WERI-Rb-1 (cell line): ENCODE measurements around the gene RAI1.

Experiments
- DNase-seq: peaks from one replicate; pipeline ENCODE4 v3.0.0-alpha.2; 2020
- H3K27ac ChIP-seq: fragments of 250-450 bp; sonication (Bioruptor Pico); 2 replicates; pipeline ENCODE4 v1.5.1; 2020; ENCODE audit warnings: mild to moderate bottlenecking, moderate library complexity
- H3K27me3 ChIP-seq: fragments of 250-450 bp; sonication (Bioruptor Pico); 2 replicates; pipeline ENCODE4 v1.5.1; 2021; ENCODE audit warnings: mild to moderate bottlenecking, low read depth, moderate library complexity; ENCODE audit not compliant: insufficient read depth, severe bottlenecking
- H3K36me3 ChIP-seq: fragments of 250-450 bp; sonication (Bioruptor Pico); 2 replicates; pipeline ENCODE4 v1.5.1; 2020; ENCODE audit warnings: mild to moderate bottlenecking, moderate library complexity
- H3K4me3 ChIP-seq: 2 replicates; pipeline ENCODE4 v1.5.1; 2011; ENCODE audit warnings: low read depth, mild to moderate bottlenecking, control low read depth, low read length
- H3K9me3 ChIP-seq: fragments of 250-450 bp; sonication (Bioruptor Pico); 2 replicates; pipeline ENCODE4 v1.5.1; 2021; ENCODE audit warnings: mild to moderate bottlenecking, moderate library complexity; ENCODE audit not compliant: severe bottlenecking
- CTCF ChIP-seq: IDR thresholded peaks from 2 replicates; pipeline ENCODE4 v1.5.1; 2011; ENCODE audit warnings: low read depth, mild to moderate bottlenecking, control low read depth, inconsistent platforms, low read length

Gene RAI1

DNA sequence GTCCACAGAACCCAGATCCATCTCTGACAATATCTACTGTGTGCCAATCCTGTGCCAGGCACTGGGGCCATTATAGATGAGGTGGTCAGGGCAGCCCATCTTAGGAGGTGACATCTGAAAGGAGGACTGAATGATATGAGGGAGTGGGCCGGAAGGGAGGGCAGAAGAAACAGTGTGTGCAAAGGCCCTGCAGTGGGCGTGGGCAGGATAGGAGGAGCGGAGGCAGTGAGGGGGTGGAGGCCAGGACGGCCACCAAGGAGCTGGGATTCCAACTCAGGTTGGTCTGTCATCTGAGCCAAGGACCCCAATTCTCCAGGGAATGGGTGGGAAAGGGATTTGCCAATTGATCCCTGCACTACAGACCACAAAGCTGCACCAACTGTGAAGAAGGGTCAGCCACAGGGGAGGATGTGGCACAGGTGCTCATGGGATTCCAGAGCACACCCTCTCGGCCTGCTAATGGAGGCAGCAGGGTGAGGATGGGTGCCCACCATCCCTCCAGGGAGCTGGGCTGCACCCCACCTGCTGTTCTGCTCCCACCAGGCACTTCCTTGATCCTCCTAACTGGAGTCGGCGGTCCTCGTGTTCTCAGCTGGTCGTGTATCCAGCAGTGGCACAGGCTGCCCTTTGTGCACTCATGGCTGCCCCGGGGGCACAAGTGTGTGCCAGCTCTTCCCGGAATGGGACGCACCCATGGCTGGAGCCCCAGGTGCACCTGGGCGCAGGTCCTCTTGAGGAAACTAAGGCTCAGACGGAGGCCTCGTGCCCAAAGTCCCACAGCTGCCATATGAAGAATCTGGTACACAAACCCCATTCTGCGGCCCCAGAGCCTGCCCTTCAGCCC, 145.9 kb downstream of the RAI1 start:
- H3K27me3 ChIP-seq = no peaks in the 10 kb centered on the region
- no peak for TF ChIP-seq CTCF
- H3K36me3 ChIP-seq = peaks cover 29% of the 10 kb centered on the region
- no peak overlapping the region for H3K27ac ChIP-seq
- no peak for DNase-seq
- H3K4me3 ChIP-seq = no peak overlapping the region
- H3K9me3 ChIP-seq = no peaks in the 10 kb centered on the region

DNA sequence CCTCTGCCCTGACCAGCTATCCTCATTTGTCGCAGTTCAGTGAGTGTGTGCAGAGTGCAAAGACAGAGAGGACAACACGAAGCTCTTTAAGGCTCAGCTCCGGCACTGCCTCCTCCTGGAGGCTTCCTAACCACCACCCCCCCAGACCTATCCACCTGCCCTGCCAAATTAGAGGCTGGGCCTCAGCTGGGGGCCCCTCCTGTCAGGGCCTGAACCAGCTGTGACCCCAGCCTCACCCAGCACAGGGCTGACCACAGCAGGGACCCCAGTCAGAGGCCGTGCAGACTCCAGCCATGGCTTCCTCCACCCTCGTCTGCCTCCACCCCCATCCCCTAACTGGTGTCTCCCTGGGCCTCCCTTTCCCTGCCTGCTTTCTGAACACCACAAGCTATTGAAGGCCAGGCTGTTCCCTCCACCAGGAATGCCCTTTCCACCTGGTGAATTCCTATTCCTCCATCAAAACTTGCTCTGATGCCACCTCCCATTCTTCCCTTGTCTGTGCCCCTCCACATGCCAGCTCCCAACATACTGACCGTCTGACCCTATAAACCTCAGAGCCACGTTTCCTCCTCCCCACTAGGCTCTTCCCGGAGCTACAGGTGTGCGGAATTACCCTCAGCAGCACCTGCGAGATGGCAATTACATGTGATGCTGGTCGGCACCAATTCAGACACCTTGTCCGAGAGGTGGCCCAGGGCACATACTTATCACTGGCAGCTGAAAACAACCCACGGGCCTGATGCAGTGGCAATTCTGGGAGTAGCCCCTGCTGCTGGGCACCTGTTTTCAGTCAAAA, 146.8 kb downstream of the RAI1 start:
- no peak for TF ChIP-seq CTCF

DNA sequence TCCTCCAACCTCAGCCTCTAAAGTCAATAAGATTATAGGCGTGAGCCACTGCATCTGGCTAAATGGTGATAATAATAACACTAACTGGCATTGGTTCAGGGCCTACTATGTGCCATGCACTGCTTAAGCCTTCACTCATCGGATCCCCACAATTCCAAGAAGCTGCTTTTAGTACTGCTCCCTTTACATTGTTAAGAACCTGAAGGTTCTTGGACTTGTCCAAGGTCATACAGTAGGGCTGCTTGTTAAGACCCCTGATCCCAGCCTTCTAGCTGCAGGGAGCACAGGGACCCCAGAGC, 149.0 kb downstream of the RAI1 start:
- Histone ChIP-seq H3K36me3 (peaks cover 36% of the 10 kb centered on the region), H3K27ac (no peak overlapping the region)

More for the DNA sequence above, 146.8 kb downstream of the RAI1 start:
- Histone ChIP-seq H3K36me3 (peaks cover 25% of the 10 kb centered on the region), H3K4me3 (no peak overlapping the region), H3K27ac (no peak overlapping the region), H3K27me3 (no peaks in the 10 kb centered on the region), H3K9me3 (no peaks in the 10 kb centered on the region)
- DNase-seq = no peak

GRCh38 chr17:17830740-17831207, 149.5 kb downstream of the RAI1 start:
- Histone ChIP-seq H3K27me3 (no peaks in the 10 kb centered on the region), H3K27ac (peak overlapping the region; percentile 62), H3K9me3 (no peaks in the 10 kb centered on the region), H3K36me3 (peaks cover 42% of the 10 kb centered on the region), H3K4me3 (no peak overlapping the region)
- no peak for TF ChIP-seq CTCF
- DNase-seq = no peak

More for the DNA sequence above, 149.0 kb downstream of the RAI1 start:
- DNase-seq = no peak
- H3K4me3 ChIP-seq = no peak overlapping the region
- H3K9me3 ChIP-seq = no peaks in the 10 kb centered on the region
- no peak for TF ChIP-seq CTCF
- H3K27me3 ChIP-seq = no peaks in the 10 kb centered on the region

DNA sequence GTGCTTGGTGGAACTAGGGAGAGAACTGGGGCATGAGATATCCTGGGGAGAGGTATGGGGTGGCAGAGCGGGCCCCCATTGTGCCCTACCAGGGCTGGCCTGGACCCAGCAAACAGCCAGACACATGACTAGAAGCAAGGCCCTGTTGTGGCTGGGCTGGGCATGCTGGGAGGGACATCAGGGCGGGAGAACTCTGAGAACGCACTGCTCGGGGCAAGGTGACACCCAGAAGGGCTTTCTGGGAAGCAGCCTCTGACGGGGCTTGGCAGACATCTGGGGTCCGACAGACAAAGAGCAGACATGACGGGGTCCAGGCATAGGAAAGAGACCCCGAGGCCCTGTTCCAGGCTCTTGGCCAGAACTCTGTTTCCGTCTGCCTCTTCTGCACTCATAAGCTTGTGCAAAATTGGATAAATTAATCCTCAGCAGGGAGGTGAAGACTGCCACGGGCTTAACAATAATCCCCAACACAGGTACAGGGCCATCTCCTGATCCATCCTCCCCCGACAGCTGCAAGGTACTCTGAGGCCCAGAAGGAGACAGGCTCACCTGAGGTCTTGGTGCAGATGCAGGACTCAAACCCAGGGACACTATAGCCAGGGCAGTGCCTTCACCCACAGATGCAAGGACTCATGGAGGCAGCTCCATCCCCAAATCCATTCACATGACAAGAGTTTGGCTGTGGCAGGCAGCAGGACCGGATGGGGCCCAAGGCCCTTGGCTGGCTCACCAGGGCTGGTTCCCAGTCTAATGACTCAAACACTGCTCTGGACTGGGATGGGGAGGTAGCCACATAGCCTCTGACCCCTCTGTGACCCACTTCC, 150.2 kb downstream of the RAI1 start:
- Histone ChIP-seq H3K27ac (peak overlapping the region; percentile 62), H3K27me3 (no peaks in the 10 kb centered on the region), H3K9me3 (no peaks in the 10 kb centered on the region), H3K4me3 (no peak overlapping the region), H3K36me3 (peaks cover 46% of the 10 kb centered on the region)
- TF ChIP-seq CTCF = no peak
- peak; percentile 69 for DNase-seq
